ENCODE results near the gene INIP.

Gene INIP, protein sequence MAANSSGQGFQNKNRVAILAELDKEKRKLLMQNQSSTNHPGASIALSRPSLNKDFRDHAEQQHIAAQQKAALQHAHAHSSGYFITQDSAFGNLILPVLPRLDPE

DNA sequence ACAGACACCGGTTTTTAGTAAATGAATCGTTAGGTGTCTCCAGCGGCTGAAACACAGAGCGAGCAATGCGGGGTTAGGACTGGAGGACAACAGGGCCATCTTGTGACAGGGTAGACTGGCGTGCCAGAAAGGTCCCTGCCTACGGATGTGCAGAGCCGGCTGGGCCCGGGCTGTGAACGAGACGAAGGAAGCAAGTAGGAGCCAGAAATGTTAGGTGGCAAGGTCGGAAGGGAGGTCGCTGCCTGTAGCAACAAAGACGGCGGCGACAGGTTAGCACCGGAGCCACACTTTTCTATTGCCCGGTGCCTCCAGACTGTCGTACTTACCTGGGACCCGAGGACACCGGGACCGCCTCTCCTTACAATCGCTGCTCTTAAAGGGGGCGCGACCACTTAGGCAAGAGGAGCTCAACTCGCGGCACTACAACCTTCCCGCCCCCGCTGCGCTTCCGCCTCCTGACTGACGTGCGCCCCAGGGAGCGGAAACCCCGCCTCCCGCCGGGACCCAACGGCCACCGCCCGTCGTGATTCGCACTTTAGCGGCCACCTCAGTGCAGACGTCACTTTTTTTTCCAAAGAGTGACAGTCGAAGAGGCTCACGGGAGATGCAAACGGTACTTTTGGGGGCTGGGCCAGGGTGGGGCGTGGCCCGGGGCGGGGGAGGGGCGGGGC, at the start of gene INIP:
Gene INIP (minus strand): TSS at position 457 of the 671 bp plus-strand sequence. CDS start 1,632 bp downstream, outside the sequence.
- DNase-seq (ENCODE audit: low read depth, low spot score), result peak; percentile 77
- H3K27ac ChIP-seq, result peak within 1 kb of the TSS; percentile 70

DNA sequence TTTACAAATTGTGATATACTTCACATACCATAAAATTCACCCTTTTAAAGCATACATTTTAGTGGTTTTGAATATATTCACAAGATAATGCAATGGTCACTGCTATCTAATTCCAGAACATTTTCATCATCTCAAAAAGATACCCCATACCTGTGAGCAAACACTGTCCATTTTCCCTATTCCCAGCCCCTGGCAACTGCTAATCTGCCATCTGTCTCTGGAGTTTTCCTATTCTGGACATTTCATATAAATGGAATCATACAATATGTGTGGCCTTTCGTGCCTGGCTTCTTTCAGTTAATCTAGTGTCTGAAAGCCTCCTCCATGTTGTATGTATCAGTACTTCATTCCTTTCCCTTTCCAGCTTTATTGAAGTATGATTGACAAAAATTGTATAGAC, 47.4 kb upstream of the INIP start:
- no peak for DNase-seq (ENCODE audit: low read depth, low spot score)
- H3K27ac ChIP-seq, result no peak overlapping the region

DNA sequence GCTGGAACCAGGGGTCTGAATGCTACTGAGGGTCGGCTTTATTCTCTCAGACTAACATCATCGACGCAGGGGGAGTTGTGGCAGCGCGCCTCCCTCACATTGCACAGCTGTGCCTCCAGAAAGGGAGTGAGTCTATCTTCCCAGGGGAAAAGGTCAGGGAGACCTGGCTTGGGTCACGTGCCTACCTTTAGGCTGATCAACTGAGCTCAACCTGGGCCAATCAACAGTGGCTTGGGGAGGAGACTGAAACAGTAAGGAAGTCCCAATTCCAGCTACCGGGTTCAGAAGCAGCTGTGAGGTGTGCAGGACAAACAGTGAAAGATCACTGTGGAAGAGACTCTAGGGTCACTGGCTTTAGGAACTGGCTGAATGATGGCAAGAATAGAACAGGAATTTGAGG, 46.9 kb upstream of the INIP start:
- H3K27ac ChIP-seq, result no peak overlapping the region
- DNase-seq (ENCODE audit: low read depth, low spot score), result no peak

DNA sequence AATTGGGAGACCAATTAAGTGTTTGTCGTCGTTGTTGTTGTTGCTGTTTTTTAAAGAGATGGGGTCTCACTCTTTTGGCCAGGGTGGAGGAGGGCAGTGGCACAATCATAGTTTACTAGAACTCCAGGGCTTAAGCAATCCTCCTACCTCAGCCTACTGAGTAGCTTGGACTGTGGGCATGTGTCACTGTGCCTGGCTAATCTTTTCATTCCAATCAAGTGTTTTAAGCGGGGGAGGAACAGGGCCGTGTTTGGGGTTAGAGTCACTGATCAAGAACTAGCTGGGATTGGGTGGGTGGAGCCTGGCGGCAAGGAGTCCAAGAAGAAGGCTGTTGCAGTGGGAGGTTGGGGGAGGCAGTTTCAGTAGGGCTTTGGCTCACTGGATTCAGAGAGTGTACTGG, 46.4 kb upstream of the INIP start:
- DNase-seq (ENCODE audit: low read depth, low spot score), result no peak
- no peak overlapping the region for H3K27ac ChIP-seq

DNA sequence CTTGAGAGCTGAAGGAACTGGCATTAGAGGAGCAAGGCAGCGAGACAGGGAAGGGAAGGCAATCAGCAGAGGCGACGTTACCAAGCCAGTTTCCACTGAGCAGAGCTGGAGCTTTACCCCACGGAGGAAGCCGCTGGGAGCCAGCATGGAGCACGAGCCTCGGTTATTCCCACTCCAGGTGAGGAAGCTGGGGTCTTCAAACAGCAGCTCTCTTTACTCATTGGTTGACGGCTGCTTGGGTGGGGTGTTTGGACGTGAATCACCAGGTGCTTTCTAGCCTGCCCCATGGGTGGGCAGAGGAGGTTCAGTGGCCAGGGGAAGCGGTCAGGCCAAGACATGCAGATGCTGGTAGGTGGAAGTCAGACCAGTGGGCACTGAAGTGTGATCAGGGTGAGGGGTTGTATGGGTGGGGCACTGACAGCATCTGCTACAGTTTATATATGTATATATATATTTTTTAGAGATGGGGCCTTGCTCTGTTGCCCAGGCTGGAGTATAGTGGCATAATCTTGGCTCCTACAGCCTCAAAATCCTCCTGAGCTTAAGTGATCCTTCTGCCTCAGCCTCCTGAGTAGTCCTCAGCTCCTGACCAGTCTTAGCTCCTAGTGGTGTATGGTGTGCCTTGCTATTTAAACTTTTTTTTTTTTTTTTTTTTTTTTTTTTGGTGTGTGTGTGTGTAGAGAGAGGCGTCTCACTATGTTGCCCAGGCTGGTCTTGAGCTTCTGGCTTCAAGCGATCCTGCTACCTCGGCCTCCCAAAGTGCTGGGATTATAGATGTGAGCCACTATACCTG, 45.0 kb upstream of the INIP start:
- DNase-seq (ENCODE audit: low read depth, low spot score), result no peak
- H3K27ac ChIP-seq, result no peak overlapping the region

DNA sequence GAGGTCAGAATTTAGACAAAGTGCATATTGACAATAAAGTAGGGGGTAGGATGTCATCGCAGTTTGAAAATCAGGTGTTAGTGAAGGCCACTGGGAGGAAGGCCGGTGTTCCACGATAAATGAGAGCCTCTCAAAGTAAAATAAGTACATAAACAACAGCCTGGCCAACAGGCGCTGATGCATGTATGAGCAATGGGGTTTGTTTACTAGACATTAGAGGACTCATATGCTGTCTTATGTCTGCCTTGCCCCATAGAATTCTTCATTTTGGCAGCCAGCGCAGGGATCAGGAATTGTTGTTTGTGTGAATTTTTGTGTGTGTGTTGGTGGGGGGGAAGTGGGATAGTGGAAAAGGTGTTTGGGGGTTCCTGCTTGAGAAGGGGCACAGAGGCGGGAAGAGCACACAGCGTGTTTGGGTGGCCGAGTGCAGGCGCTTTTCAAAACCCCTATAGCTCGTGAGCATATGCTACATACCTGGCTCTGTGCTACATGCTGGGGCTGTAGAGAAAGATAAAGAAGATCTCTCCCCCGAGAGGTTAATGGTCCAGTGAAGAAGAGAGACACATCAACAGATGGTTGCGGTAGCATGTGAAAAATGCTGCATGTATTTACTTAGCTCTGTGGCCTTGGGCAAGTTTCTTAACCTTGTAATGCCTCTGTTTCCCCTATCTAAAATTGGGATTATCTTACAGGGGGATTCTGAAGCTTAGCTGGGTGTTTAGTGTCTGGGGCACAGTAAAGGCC, 44.2 kb upstream of the INIP start:
- DNase-seq (ENCODE audit: low read depth, low spot score), result no peak

DNA sequence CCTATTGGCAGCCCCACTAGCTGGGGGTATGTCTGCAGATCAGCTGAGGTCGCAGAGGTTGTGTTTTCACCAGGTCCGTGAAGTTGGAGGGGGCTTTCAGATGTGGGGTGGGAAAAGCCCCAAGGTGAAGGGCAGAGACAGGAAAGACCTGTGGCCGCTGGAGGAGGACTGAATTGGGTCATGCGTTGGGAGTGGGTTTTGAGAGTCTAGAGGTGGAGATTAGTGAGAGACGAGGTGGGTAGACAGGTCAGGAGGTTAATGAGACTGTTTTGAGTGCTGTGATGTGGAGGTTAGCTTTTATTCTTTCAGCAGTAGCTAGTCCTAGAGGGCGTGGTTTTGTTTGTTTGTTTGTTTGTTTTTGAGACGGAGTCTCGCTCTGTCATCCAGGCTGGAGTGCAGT, 42.9 kb upstream of the INIP start:
- H3K27ac ChIP-seq, result no peak overlapping the region
- no peak for DNase-seq (ENCODE audit: low read depth, low spot score)

More for the DNA sequence above, 44.2 kb upstream of the INIP start:
- H3K27ac ChIP-seq, result no peak overlapping the region

DNA sequence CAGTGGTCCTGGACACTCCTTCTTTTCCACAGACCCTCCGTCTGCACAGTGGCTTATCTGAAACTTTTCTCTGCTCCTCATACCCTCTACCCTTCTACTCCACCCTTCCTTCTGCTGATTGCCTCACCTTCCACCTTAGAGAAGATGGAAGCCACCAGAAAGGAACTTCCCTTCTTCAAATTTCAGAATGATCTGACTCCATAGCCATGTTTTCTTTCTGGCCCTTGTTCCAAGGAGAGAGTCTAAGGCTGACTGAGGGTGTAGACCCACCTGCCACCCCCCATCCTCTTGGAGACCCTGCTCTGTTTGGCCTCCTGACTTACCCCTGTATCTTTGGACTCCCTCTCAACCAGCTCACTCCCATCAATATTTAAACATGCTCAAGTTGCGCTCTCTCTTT, 40.0 kb upstream of the INIP start:
- DNase-seq (ENCODE audit: low read depth, low spot score), result no peak
- no peak overlapping the region for H3K27ac ChIP-seq

DNA sequence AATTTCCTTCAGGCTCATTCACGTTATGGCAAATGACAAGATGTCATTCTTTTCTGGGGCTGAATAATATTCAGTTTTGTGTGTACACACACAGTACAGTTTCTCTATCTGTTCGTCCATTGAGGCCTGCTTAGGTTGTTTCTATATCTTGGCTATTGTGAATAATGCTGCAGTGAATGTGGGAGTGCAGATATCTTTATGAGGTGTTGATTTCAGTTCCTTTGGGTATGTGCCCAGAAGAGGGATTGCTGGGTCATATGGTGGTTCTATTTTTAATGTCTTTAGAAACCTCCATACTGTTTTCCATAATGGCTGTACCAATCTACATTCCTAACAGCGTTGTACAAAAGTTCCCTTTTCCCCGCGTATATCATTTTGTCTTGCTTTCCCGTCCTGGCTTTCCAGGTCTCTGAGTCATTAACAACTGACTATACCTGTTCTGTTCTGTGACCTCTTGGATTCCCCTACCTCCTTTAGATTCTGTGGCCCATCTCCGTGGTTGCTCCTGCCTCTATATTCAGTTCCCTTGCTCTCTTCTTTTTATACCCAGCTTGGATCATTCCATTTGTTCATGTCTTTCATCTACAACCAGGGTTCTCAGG, 39.5 kb upstream of the INIP start:
- H3K27ac ChIP-seq, result no peak overlapping the region
- no peak for DNase-seq (ENCODE audit: low read depth, low spot score)

DNA sequence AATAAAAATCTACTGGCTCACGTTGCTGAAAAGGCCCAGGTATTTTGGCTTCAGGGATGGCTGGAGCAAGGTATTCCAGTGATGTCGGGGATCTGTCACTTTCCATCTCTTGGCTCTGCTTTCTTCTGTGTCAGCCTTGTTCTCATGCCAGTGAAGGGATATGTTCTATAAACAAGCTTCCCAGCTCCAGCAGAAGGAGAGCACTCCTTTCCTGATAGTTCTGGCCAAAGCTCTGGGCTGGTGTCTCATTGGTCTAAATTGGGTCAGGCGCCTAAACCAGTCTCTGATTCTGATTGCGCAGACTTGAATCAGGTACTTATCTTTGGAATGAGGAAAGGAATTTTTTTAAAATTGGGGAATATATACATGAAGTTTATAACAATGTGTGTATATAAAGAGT, 37.8 kb upstream of the INIP start:
- no peak overlapping the region for H3K27ac ChIP-seq
- no peak for DNase-seq (ENCODE audit: low read depth, low spot score)

DNA sequence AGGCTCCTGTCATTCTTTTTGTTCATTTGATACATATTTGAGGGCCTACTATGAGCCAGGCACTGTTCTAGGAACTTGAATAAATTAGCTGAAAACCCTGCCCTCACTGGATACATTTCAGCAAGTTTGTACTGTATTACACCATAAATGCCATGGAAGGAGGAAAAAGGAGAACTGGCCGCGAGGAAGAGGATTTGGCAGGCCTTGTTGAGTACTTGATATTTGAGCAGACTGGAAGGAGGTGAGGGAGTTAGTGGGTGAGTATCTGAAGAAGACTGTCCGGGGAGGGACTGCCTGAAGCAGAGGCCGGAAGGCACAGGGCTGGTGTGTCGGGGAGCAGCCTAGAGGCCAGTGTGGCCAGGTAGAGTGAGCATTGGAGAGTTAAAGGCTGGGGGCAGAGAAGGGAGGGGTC, 37.1 kb upstream of the INIP start:
- no peak for DNase-seq (ENCODE audit: low read depth, low spot score)

DNA sequence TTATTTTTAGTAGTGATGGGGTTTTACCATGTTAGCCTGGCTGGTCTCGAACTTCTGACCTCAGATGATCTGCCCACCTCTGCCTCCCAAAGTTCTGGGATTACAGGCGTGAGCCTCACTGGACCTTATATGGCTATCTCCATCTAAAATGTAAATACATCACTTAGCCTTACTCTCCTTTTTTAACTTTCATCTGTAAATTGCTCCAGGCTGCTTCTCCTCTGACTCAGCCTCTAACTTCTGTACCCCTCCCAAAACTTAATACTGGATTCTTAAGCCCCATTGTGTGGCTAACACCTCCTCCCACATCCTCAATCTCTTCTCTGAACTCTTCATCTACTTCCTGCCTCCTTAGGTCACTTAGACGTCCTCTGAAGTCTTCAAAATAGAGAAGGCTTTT, 36.7 kb upstream of the INIP start:
- DNase-seq (ENCODE audit: low read depth, low spot score), result no peak
- peak overlapping the region; percentile 71 for H3K27ac ChIP-seq

More for the DNA sequence above, 37.1 kb upstream of the INIP start:
- peak overlapping the region; percentile 71 for H3K27ac ChIP-seq

DNA sequence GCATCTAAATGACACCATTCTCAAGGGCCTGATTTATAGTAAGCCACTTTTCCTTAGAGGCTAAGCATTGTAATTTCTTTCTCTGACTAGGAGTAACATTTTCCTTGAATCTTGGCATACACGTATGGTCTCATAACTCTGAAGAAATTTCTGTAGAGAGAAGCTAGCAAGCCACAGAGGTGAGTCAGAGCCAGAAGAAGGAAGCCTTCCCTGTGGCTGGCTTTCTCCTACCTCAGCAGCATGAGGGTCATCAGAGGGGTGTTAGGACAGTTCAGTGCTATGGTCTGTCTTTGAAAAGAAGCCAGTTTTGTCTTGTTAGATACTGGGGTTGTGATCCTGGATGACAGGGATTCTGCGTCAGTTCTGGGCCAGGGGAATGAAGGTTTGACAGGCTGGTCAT, 35.8 kb upstream of the INIP start:
- peak; percentile 40 for DNase-seq (ENCODE audit: low read depth, low spot score)
- peak overlapping the region; percentile 71 for H3K27ac ChIP-seq

DNA sequence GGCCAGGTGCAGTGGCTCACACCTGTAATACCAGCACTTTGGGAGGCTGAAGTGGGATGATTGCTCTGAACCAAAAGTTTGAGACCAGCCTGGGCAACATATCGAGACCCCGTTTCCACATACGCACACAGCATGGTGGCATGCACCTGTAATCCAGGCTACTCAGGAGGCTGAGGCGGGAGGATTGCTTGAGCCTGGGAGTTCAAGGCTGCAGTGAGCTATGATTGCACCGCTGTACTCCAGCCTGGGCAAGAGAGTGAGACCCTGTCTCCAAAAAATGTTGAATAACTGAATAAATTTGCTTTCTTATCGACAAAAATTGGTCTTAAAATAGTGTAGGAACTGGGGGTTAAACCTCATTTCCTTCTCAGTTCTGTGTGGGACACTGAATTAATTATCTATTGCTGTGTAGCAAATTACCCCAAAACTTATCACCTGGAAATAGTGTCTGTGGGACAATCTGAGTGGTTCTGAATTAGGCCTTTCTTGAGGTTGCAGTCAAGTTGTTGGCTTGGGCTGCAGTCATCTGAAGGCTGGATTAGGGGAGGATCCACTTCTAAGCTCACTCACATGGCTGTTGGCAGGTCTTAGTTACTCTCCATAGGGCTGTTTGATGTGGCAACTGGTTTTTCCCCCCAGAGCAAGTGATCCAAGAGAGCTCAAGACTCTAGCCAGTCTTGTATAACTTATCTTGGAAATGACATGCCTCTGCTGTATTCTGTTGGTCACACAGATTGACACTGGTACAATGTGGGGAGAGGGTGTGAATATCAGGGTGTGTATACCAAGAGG, 34.6 kb upstream of the INIP start:
- no peak for DNase-seq (ENCODE audit: low read depth, low spot score)
- peak overlapping the region; percentile 71 for H3K27ac ChIP-seq

DNA sequence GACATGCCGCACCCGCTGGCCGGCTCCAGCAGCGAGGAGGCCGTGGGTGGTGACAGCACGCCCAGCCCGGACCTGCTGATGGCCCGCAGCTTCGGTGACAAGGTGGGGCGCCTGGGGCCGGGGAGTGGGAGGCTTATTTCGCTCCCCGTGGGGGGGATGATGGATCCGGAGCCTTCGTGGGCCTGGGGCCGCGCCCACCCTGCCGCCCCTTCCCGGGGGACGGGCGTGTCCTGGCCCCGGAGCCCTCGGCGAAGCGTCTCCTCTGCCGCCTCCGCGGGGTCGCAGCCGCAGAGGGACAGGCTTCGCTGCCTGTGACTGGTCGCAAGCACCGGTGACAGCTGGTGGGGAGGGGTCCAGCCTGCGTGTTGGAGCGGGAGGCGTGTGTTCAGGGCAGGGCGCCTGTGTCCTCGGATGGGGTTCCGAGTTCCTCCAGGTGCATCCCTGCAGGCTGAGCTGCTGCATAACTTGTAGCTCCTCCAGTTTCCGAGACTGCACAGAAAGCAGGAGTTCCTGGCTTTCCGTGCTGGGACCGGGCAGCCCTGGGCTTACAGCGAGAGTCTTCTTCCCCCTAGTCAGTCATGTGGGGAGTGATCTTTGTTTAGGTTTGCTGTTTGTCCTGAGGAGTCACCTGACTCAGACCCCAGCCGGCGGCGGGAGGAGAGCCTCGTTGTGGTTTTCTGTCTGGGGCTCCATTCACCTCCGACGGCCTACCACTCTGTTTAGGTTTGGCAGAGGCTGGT, 33.3 kb upstream of the INIP start:
- no peak for DNase-seq (ENCODE audit: low read depth, low spot score)
- H3K27ac ChIP-seq, result peak overlapping the region; percentile 6

DNA sequence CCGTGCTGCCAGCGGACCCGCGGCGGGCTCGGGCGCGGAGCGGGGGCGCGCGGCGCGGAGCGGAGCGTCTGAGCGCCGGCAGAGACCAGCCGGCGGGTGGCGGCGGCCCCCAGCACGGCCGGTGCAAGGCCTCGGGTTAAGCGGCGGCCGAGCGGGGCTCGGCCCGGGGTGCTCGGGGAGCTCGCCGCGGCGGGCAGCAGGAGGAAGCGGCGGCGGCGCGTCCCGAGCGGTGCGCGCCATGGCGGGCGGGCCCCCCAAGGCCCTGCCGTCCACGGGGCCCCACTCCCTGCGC, 32.8 kb upstream of the INIP start:
- peak overlapping the region; percentile 6 for H3K27ac ChIP-seq
- DNase-seq (ENCODE audit: low read depth, low spot score), result no peak

DNA sequence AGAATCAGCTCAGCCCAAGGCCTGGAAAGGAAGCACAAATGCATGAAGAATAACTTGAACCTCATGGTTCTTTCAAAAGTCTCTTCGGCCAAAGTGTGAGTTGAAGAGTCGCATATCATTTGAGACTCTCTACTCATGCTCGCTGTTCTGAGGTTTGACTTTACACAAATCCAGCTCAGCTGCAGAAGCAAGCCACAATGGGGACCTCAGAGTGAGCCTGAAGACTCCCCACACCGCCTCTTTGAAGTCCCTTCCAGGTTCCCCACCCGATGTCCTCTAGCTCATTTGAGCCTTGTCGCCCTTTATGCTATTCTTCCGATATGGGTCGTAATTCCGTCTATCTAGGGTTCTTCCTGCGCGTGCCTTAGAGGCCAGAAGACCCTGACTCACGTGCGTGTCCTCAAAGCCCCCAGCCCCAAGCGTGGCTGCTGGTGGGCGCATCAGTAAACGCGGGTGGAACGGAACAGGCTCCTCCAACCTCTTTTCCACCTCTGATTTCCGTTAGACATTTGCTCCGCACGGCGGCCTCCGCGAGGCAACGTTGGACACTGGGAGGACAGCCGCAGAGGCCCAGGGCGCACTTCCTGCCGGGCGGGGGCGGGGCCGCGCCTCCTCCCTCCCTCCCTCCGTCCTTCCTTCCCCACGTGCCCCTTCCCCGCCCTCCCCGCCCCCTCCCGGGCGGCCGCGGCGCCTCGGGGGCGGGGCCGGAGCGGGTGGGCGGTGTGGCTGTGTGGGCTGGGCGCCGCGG, 32.3 kb upstream of the INIP start, which contains the start of gene SNX30:
Gene SNX30 (plus strand): TSS at position 745 of the 748 bp plus-strand sequence. CDS start 242 bp downstream, outside the sequence.
- H3K27ac ChIP-seq, result peak within 1 kb of the TSS; percentile 6
- DNase-seq (ENCODE audit: low read depth, low spot score), result peak; percentile 33

DNA sequence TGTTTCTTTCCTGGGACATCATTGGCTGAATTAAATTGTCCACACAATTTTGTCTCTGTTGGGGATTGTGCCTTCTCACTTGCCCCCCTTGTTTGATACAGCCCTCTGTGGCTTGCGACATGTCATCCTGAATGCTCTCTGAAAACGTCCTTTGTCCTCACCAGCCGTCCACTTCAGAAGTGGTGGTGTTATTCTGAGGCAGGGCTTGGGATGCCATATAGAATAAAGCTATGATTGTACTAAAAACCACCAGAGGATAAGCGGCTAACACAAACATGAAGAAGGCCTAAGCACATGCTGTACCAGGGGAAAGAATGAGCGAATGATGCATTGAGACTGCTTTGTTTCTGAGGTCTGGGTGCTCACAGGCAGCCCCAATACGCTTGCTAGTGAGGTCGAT, 29.2 kb upstream of the INIP start:
- DNase-seq (ENCODE audit: low read depth, low spot score), result no peak
- H3K27ac ChIP-seq, result no peak overlapping the region

Measured in epithelial cell of prostate (primary cell).